Keratinocyte (primary cell): Measurements from ENCODE around the gene KLHL29. TPM values are rescaled to one million over a fixed set of nuclear protein-coding genes. Genes with fewer than 3 reads are reported as not detected.

Experiments used
- DNase-seq: peaks from one replicate; pipeline ENCODE4 v3.0.0-alpha.2; 2011; ENCODE audit warnings: low read depth, missing footprints, low spot score
- FAIRE-seq: peaks from 2 replicates; lab custom pipeline; 2011; peaks lifted over from hg19 to GRCh38; lab: Jason Lieb, UNC
- H2AFZ ChIP-seq: 2 replicates; pipeline ENCODE4 v1.6.0; 2012; ENCODE audit warnings: low read length, control low read depth, inconsistent platforms; ENCODE audit not compliant: control insufficient read depth
- H3K27ac ChIP-seq: 2 replicates; pipeline ENCODE4 v1.5.1; 2011; ENCODE audit warnings: low read length; ENCODE audit not compliant: control insufficient read depth, insufficient read depth
- H3K27me3 ChIP-seq: 3 replicates; pipeline ENCODE4 v1.6.0; 2011; ENCODE audit warnings: low read length; ENCODE audit not compliant: control insufficient read depth, insufficient read depth; ENCODE audit errors: extremely low read depth
- H3K36me3 ChIP-seq, 2 experiments: 2 replicates in 1 of 2; 3 replicates in 1 of 2; pipeline ENCODE4 v1.5.1; 2011; ENCODE audit warnings: low read length in 2 of 2, mild to moderate bottlenecking in 1 of 2; ENCODE audit not compliant: control insufficient read depth in 2 of 2, insufficient read depth in 2 of 2; ENCODE audit errors: extremely low read depth in 1 of 2
- H3K4me1 ChIP-seq: 3 replicates; pipeline ENCODE4 v1.5.1; 2011; ENCODE audit warnings: low read length; ENCODE audit not compliant: control insufficient read depth, insufficient read depth; ENCODE audit errors: extremely low read depth
- H3K4me2 ChIP-seq: 3 replicates; pipeline ENCODE4 v1.6.0; 2011; ENCODE audit warnings: low read depth, low read length; ENCODE audit not compliant: control insufficient read depth, insufficient read depth; ENCODE audit errors: extremely low read depth
- H3K4me3 ChIP-seq, 3 experiments: fragments of 200-600 bp in 1 of 3; sonication (generic) in 1 of 3; 2 replicates in 2 of 3; 3 replicates in 1 of 3; pipeline ENCODE4 v1.5.1; 2011 to 2016; ENCODE audit warnings: low read length in 3 of 3, mild to moderate bottlenecking in 3 of 3, control low read depth in 2 of 3, inconsistent platforms in 1 of 3, low read depth in 1 of 3, mixed read lengths in 1 of 3, mixed run types in 1 of 3, moderate library complexity in 1 of 3; ENCODE audit not compliant: control insufficient read depth in 2 of 3, insufficient read depth in 2 of 3; ENCODE audit errors: extremely low read depth in 1 of 3
- H3K79me2 ChIP-seq: 2 replicates; pipeline ENCODE4 v1.6.0; 2012; ENCODE audit warnings: low read length; ENCODE audit not compliant: control insufficient read depth, insufficient read depth
- H3K9ac ChIP-seq: 3 replicates; pipeline ENCODE4 v1.6.0; 2011; ENCODE audit warnings: low read length; ENCODE audit not compliant: control insufficient read depth, insufficient read depth; ENCODE audit errors: extremely low read depth
- H3K9me1 ChIP-seq: 3 replicates; pipeline ENCODE4 v1.6.0; 2011; ENCODE audit warnings: low read length; ENCODE audit not compliant: control insufficient read depth, insufficient read depth; ENCODE audit errors: extremely low read depth
- H3K9me3 ChIP-seq: 2 replicates; pipeline ENCODE4 v1.5.1; 2012; ENCODE audit warnings: low read depth, low read length; ENCODE audit not compliant: control insufficient read depth
- H4K20me1 ChIP-seq: 3 replicates; pipeline ENCODE4 v1.6.0; 2011; ENCODE audit warnings: low read length; ENCODE audit not compliant: control insufficient read depth, insufficient read depth; ENCODE audit errors: extremely low read depth
- CTCF ChIP-seq, 3 experiments: IDR thresholded peaks in 1 of 3; conservative IDR thresholded peaks in 1 of 3; optimal IDR thresholded peaks in 1 of 3; 2 replicates in 2 of 3; 3 replicates in 1 of 3; pipeline versions ENCODE3 to v1.5.1; 2011; ENCODE audit warnings: low read length in 3 of 3, mild to moderate bottlenecking in 3 of 3, moderate library complexity in 2 of 3, control low read depth in 1 of 3, inconsistent platforms in 1 of 3; ENCODE audit not compliant: insufficient read depth in 2 of 3; ENCODE audit errors: extremely low read depth in 1 of 3
- EZH2 ChIP-seq: IDR thresholded peaks from one replicate; pipeline ENCODE4 v1.6.1; 2012; ENCODE audit warnings: inconsistent platforms, mild to moderate bottlenecking, low read length, moderate library complexity
- dilution Hi-C: fragments of 300-500 bp; cut with MboI; formaldehyde crosslinking; loops from one replicate; pipeline ENCODE4 v1.7.0; 2020; ENCODE audit warnings: low sequenced_read_pairs; ENCODE audit not compliant: extremely low pct_ligation_motif_present
- polyA plus RNA-seq, 5 experiments: library from polyadenylated mRNA; depleted of rRNA in 3 of 5; stranded (reverse) in 3 of 5; stranded (forward) in 1 of 5; unstranded in 1 of 5; fragments of >200 nt; gene quantifications; 1 replicate in 1 of 5; 2 replicates in 3 of 5; 3 replicates in 1 of 5; pipeline versions ENCODE4 v1.2.1 to v1.2.3, GENCODE V29; 2011 to 2012; ENCODE audit warnings: missing spikeins in 2 of 5, low read depth in 1 of 5, low replicate concordance in 1 of 5

KLHL29 gene
- polyA plus RNA-seq, 1 donor (not counting 4 experiments of a cell fraction or from before 2014, with no cell fraction given) = 4.7 TPM

DNA sequence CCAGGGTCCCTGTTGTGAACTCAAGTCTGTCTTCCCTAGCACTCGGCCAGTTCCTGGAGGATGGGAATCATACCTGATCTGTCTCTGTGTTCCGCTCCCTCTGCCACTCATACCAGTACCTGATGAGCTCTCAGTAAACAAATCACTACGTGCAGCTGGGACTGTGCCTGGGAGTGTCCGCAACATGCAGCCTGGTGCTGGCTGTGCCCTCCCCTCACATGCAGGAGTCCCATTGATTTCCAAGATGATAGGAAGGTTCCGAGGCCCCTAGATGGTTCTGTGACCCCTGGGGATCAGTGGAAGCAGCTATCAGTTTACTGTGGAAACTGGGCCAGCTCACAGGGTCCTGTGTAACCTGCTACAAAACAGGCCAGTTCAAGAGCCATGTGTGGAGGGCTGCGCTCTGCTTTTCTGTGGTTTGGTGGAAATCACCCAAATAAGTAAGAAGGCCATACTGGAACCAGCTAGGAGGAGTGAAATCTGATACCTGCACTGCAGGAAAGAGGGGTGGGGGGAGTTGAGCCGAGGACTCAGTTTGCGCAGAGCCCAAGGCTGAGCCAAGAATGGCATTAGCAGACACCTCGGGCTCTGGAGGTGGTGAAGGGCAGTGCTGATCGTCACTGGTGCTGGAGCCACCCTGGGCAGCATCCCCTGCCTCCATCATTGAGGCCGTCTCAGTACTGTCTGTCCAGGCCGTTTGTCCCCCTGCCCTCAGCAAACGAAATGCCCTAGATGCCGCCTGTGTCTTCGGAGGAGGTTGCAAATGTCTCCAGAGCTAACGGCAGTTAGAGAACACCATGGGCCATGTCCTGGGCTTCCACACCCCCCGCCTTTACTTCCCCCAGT lies 93.3 kb downstream of the KLHL29 start:
- TF ChIP-seq CTCF (optimal IDR thresholded peaks at IDR 0.05 in 1 of 3, IDR thresholded peaks at IDR 0.05 in 1 of 3, conservative IDR thresholded peaks at IDR 0.05 in 1 of 3; ENCODE audit: extremely low read depth in 1 of 3, insufficient read depth in 2 of 3, low read length in 3 of 3) (no peak), EZH2 (no peak)
- DNase-seq (no peak), FAIRE-seq (no peak)
- peaks cover 12% of the 10 kb centered on the region for H3K4me1 ChIP-seq
- peaks cover 0 to 1% of the 10 kb centered on the region in 2 experiments for H3K36me3 ChIP-seq
- no peaks in the 10 kb centered on the region for H3K27me3 ChIP-seq
- no peaks in the 10 kb centered on the region for H3K9me3 ChIP-seq
- H4K20me1 ChIP-seq = no peaks in the 10 kb centered on the region
- H3K79me2 ChIP-seq = no peaks in the 10 kb centered on the region
- no peak overlapping the region for H3K27ac ChIP-seq
- peaks cover 2% of the 10 kb centered on the region for H3K9me1 ChIP-seq
- H2AFZ ChIP-seq = no peak overlapping the region
- no peak overlapping the region for H3K9ac ChIP-seq
- H3K4me3 ChIP-seq = no peak overlapping the region
- no peak overlapping the region for H3K4me2 ChIP-seq
- dilution Hi-C loops = no loop called here

DNA sequence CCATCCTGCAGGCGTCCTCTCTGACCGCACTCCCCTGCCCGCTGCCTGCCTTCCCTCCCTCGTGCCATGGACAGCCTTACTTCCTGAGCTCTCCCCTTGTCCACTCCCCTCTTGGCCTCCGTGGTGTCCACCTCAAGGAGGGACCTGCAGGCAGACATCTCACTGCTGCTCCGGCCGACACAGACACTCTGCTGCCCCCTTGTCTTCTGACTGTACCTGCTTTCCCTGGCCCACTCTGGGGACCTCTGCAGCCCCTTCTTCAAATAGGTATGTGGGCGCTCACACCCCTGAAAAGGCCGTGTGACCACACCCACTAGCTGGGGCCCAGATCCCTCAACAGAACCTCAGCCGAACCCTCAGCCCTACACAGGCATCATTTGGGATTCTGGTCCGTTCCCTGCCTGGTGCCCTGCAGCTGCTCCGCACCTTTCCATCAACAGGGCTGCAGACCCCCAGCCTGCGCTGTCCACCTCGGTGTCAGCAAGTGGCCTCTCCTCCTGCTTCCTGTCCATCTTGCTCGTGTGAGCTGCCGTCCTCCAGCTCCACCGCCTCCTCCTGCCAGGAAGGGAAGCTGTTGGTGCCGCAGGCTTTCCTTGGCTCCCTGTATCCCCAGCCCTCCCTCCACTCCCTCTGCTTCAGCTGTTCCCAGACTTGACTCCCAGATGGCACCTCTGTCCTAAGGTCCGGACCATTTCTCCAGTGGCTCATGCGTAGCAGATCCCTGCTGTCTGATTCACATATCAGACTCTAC lies 94.1 kb downstream of the KLHL29 start:
- H3K9me3 ChIP-seq = no peaks in the 10 kb centered on the region
- H3K9ac ChIP-seq = no peak overlapping the region
- peaks cover 12% of the 10 kb centered on the region for H3K4me1 ChIP-seq
- DNase-seq (no peak), FAIRE-seq (no peak)
- no peak overlapping the region for H3K4me2 ChIP-seq
- no peaks in the 10 kb centered on the region for H3K27me3 ChIP-seq
- H2AFZ ChIP-seq = no peak overlapping the region
- H4K20me1 ChIP-seq = no peaks in the 10 kb centered on the region
- H3K79me2 ChIP-seq = no peaks in the 10 kb centered on the region
- no peak for TF ChIP-seq CTCF (optimal IDR thresholded peaks at IDR 0.05 in 1 of 3, IDR thresholded peaks at IDR 0.05 in 1 of 3, conservative IDR thresholded peaks at IDR 0.05 in 1 of 3; ENCODE audit: extremely low read depth in 1 of 3, insufficient read depth in 2 of 3, low read length in 3 of 3)
- TF ChIP-seq EZH2 = no peak
- no peak overlapping the region for H3K27ac ChIP-seq
- peaks cover 2% of the 10 kb centered on the region for H3K9me1 ChIP-seq
- peaks cover 0 to 1% of the 10 kb centered on the region in 2 experiments for H3K36me3 ChIP-seq
- H3K4me3 ChIP-seq = no peak overlapping the region
- dilution Hi-C loops = no loop called here
